ENCODE results near the gene CASKIN1. TPM values are rescaled to one million over a fixed set of nuclear protein-coding genes. Genes with fewer than 3 reads are reported as not detected.
"Not testable (repeated sequence)": the region's sequence is repeated elsewhere in the genome, so short reads cannot be mapped to it uniquely, and the experiment has no call there.

CASKIN1 gene
- polyA plus RNA-seq, 3 donors, result 1.8 to 2.6 (median 1.9) TPM

DNA sequence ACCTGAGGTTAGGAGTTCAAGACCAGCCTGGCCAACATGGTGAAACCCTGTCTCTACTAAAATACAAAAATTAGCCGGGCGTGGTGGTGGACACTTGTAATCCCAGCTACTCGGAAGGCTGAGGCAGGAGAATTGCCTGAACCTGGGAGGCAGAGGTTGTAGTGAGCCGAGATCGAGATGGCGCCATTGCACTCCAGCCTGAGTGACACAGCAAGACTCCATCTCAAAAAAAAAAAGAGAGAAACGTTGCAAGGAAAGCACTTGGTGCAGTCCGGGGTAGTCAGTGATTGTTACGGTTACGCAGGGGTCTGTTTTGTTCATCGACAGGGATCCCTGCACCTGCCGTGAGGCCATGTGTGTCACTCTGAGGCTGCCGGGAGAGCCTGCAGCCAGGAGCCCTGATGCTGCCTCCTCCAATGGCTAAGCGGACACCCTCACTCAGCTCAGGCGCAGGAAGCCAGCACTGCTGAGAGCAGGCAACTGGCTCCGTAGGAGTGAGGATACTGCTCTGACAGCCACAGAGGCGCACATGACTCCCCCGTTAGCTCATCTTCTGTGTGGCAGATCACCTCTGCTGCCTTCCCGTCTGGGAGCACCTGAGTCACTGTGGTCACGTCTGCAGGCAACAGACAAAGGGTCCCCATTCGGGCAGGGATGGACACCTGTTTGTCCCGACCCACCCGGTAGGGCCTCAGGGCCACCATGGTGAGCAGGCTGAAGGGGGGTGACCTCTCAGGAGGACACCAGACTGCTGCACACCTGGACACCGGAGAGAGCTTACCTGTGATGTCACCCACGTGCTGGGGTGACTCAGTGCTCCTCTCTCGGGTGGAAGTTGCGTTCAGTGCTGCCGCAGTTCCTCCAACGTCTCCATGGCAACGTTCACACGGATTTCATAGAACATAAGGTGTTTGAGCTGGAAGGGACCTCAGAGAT is 53.2 kb downstream of the CASKIN1 start:
- DNase-seq, result no peak

DNA sequence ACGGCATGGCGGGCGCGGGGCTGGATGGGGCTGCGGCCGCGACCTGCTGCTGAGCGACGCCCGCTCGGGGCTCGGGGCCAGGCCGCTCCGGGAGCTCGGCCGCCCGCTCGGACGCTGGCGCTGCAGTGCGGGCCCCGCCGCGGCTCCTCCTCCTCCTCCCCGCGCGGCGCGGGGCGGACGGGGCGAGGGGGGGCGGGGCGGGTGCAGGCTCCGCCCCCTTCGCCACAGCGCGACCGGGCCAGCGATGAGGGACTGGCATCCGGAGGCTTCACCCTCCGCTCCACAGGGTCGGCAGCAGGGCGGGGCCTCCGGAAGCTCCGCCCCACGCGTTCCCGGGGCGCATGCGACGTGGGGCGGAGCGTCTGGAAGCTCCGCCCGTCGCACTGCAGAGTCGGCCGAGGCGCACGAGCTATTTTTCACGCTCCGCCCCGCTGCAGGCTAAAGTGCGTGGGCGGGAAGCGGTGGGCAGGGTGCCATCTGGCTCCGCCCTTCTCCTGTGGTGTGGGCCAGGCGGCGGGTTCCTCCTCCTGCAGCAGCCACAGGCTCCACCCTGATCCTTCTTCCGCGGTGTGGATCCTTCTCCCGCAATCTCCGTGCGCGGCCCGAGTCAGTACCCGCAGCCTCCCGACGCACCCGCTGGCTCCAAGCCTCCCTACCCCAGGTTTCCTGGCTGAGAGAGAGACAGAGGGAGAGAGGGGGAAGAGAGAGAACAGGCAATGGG is 60.5 kb downstream of the CASKIN1 start, which contains the start of gene PKD1:
Gene PKD1 (minus strand): TSS at position 129 of the 721 bp plus-strand sequence. CDS start 209 bp downstream, outside the sequence.
- DNase-seq, result peak; percentile 87

DNA sequence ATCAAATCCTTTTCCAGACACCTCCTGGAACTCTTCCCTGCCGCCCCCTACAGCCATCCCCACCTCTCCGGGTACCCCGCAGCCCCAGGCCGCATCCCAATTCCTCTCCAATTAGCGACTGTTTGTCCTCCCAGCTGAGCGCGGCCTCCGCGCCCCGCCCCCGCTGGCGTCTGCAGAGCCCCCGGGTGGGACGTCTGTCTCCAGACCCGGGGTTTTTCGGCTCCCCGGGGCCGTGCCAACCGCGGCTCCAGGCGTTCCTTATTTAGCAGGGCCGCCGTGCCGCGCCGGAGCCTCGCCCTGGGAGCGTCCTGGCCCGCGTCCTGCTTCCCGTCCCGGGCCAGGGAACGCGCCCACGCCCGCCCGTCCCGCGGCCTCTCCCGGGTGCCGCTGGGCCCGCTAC is 61.3 kb downstream of the CASKIN1 start:
- DNase-seq, result not testable (repeated sequence)

DNA sequence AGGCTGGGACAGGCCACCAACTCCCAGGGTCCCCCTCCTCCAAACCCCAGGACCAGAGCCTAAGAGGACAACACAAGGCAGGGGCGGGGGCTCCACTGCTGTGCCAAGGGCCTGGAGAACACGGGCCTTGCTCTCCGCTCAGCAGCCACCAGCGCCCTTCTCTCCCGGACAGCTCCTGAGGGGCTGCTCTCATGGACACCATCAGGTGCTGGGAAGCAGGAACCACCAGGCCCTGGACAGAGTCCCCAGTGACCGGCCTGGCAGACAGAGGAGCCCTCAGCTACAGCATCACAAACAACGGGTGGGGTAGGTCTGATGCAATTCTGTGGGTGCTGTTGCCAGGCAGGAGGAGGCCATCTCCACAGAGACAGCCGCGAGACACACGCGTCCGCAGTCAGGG is 62.6 kb downstream of the CASKIN1 start:
- DNase-seq, result not testable (repeated sequence)

DNA sequence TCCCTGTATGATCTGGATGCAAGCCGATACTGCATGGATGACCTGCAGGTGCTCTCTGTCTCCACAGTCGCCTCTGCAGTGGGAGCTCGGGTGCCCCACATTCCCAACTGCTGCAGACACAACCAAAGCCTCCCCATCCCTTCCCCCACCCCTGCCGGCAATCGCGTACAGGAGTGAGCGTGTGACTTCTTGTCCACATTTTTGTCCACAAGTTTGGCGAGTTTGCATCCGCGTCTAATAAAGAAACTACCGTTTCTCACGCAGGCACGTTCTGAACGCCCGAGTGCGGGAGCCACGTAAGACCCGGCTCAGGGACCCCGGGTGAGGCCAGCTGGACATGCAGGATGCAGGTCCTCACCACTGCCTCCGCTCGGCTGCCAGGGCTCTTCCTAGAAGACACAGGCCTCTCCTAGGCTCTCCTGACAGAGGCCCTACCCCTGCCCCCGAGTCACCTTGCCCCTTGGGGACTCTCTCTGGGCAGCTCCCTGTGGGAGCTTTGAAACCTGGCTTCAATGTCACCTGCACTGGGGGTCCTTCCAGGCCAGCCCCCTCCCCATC is 66.4 kb downstream of the CASKIN1 start:
- DNase-seq, result not testable (repeated sequence)

DNA sequence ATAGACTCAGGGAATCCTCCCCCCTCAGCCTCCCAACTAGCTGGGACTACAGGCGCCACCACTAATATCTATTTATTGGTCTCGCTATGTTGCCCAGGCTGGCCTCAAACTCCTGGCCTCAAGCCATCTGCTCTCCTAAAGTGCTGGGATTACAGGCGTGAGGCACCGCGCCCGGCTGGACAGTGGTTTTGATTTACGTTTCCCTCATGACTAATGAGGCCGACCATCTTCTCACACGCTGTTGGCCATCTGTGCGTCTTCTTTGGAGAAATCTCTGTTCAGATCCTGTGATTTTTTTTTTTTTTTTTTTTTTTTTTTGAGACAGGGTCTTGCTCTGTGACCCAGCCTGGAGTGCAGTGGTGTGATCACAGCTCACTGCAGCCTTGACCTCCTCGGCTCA is 67.2 kb downstream of the CASKIN1 start:
- DNase-seq, result not testable (repeated sequence)

DNA sequence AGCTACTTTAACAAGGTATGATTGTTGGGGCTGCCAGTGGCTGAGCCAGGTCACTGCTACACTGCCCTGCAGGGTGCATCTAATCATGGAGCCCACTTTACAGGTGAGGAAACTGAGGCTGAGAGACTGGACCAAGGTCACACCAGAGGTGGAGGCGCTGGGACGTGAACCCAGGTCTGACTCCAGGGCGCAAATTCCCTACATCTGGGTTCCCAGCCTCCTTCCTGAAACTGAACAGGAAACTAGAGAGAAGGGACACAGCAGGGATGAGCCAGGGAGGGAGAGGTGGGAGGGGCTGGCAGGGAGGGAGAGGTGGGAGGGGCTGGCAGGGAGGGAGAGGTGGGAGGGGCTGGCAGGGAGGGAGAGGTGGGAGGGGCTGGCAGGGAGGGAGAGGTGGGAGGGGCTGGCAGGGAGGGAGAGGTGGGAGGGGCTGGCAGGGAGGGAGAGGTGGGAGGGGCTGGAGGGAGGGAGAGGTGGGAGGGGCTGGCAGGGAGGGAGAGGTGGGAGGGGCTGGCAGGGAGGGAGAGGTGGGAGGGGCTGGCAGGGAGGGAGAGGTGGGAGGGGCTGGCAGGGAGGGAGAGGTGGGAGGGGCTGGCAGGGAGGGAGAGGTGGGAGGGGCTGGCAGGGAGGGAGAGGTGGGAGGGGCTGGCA is 68.7 kb downstream of the CASKIN1 start:
- not testable (repeated sequence) for DNase-seq

Other genes with a start within 250 kb of the CASKIN1 start
- gene RPL3L, start 241.9 kb downstream of the CASKIN1 start, polyA plus RNA-seq (ENCODE audit: insufficient read length in 3 of 3), result under 1 TPM; 0.09 to 0.42 (median 0.21) TPM
- 100 to 1,000 TPM; 124 to 158 (median 132) TPM for gene NDUFB10, start 237.1 kb downstream of the CASKIN1 start, polyA plus RNA-seq (ENCODE audit: insufficient read length in 3 of 3)
- 1,000 to 10,000 TPM; 1,943 to 2,404 (median 2,241) TPM for gene RPS2, start 231.8 kb downstream of the CASKIN1 start, polyA plus RNA-seq (ENCODE audit: insufficient read length in 3 of 3)
- not detected for gene RNF151, start 229.7 kb downstream of the CASKIN1 start, polyA plus RNA-seq (ENCODE audit: insufficient read length in 3 of 3)
- 10 to 100 TPM; 36.5 to 49.0 (median 47.9) TPM for gene TBL3, start 224.6 kb downstream of the CASKIN1 start, polyA plus RNA-seq (ENCODE audit: insufficient read length in 3 of 3)
- 1 to 10 TPM in 1 of 3 donors, under 1 TPM in 2; 0.90 to 1.2 (median 1.00) TPM for gene NOXO1, start 215.1 kb downstream of the CASKIN1 start, polyA plus RNA-seq (ENCODE audit: insufficient read length in 3 of 3)
- 10 to 100 TPM; 26.1 to 35.9 (median 31.6) TPM for gene GFER, start 212.4 kb downstream of the CASKIN1 start, polyA plus RNA-seq (ENCODE audit: insufficient read length in 3 of 3)
- gene SYNGR3, start 206.6 kb downstream of the CASKIN1 start, polyA plus RNA-seq (ENCODE audit: insufficient read length in 3 of 3), result 1 to 10 TPM; 1.5 to 2.4 (median 2.1) TPM
- gene ZNF598, start 186.8 kb downstream of the CASKIN1 start, polyA plus RNA-seq (ENCODE audit: insufficient read length in 3 of 3), result 10 to 100 TPM; 21.4 to 30.9 (median 25.0) TPM
- gene NPW, start 176.8 kb downstream of the CASKIN1 start, polyA plus RNA-seq (ENCODE audit: insufficient read length in 3 of 3), result 10 to 100 TPM in 2 of 3 donors, 1 to 10 TPM in 1; 4.5 to 14.3 (median 12.0) TPM
- gene NHERF2, start 169.7 kb downstream of the CASKIN1 start, polyA plus RNA-seq (ENCODE audit: insufficient read length in 3 of 3), result 100 to 1,000 TPM; 116 to 169 (median 155) TPM
- 10 to 100 TPM; 19.7 to 26.7 (median 26.2) TPM for gene NTHL1, start 148.8 kb downstream of the CASKIN1 start, polyA plus RNA-seq (ENCODE audit: insufficient read length in 3 of 3)
- gene TSC2, start 148.6 kb downstream of the CASKIN1 start, polyA plus RNA-seq (ENCODE audit: insufficient read length in 3 of 3), result 100 to 1,000 TPM; 141 to 174 (median 162) TPM
- 100 to 1,000 TPM in 2 of 3 donors, 10 to 100 TPM in 1; 96.5 to 119 (median 115) TPM for gene PKD1, start 60.7 kb downstream of the CASKIN1 start, polyA plus RNA-seq (ENCODE audit: insufficient read length in 3 of 3)
- gene RAB26, start 48.0 kb downstream of the CASKIN1 start, polyA plus RNA-seq (ENCODE audit: insufficient read length in 3 of 3), result 1 to 10 TPM; 3.0 to 6.0 (median 3.1) TPM
- 10 to 100 TPM; 56.1 to 61.1 (median 60.6) TPM for gene TRAF7, start 40.8 kb downstream of the CASKIN1 start, polyA plus RNA-seq (ENCODE audit: insufficient read length in 3 of 3)
- gene MLST8, start 8.8 kb upstream of the CASKIN1 start, polyA plus RNA-seq (ENCODE audit: insufficient read length in 3 of 3), result 10 to 100 TPM; 48.8 to 57.6 (median 55.2) TPM
- gene BRICD5, start 14.3 kb upstream of the CASKIN1 start, polyA plus RNA-seq (ENCODE audit: insufficient read length in 3 of 3), result 10 to 100 TPM in 1 of 3 donors, 1 to 10 TPM in 2; 6.6 to 11.8 (median 9.4) TPM
- gene PGP, start 18.2 kb upstream of the CASKIN1 start, polyA plus RNA-seq (ENCODE audit: insufficient read length in 3 of 3), result 10 to 100 TPM; 15.1 to 18.8 (median 17.8) TPM
- gene E4F1, start 27.0 kb upstream of the CASKIN1 start, polyA plus RNA-seq (ENCODE audit: insufficient read length in 3 of 3), result 10 to 100 TPM; 19.8 to 26.3 (median 23.3) TPM
- gene DNASE1L2, start 39.8 kb upstream of the CASKIN1 start, polyA plus RNA-seq (ENCODE audit: insufficient read length in 3 of 3), result 1 to 10 TPM in 2 of 3 donors, under 1 TPM in 1; 0.84 to 1.7 (median 1.6) TPM
- 10 to 100 TPM; 76.6 to 90.9 (median 81.6) TPM for gene ECI1, start 55.0 kb upstream of the CASKIN1 start, polyA plus RNA-seq (ENCODE audit: insufficient read length in 3 of 3)
- 100 to 1,000 TPM; 207 to 240 (median 216) TPM for gene RNPS1, start 71.5 kb upstream of the CASKIN1 start, polyA plus RNA-seq (ENCODE audit: insufficient read length in 3 of 3)
- gene ABCA3, start 144.1 kb upstream of the CASKIN1 start, polyA plus RNA-seq (ENCODE audit: insufficient read length in 3 of 3), result 1 to 10 TPM; 6.6 to 7.8 (median 7.5) TPM
- gene CCNF, start 232.8 kb upstream of the CASKIN1 start, polyA plus RNA-seq (ENCODE audit: insufficient read length in 3 of 3), result 10 to 100 TPM; 12.6 to 15.4 (median 13.2) TPM

Data from renal pelvis (tissue), 4 donors.